Measurements from ENCODE around the gene SRSF1. TPM values are rescaled to one million over a fixed set of nuclear protein-coding genes. Genes with fewer than 3 reads are reported as not detected.

SRSF1 gene
- total RNA-seq, 1 experiment from 2014 or later: 575 TPM

DNA sequence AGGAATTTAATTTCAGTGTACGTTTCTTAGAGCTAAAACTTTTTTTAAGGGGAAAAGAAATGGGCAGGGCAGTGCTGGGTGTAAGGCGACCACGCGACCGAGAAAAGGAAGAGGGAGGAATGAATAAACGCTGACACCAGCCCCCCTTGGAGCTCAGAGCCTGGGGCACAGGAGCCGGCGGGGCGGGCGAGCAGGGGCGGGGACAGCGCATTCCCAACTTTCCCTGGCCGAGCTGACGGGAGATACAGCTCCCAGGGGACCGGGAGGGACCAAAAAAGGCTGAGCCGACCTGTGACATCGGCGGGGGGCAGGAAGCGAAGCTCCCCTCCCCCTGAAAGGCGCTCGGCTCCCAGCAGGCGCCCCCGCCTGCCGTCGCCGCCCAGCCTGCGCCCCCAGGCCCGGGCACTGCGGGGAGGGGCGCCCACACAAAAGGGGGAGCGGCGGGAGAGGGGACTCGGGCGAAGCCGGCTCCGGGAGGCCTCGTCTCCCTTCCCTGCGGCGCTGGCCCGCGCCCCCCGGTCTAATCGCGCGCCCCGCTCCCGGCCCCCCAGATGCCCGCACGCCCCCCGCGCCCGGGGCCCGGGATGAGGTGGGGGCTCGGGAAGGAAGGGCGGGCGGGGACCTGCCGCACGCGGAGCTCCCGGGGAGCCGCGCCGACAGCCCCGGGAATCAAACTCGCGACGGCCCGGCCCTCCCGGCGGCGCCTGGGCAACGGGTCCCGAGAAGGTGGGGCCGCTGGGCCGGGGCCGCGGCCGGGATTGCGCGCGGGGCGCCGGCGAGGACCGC lies 52.5 kb downstream of the SRSF1 start:
- no peaks in the 10 kb centered on the region for H3K9me3 ChIP-seq (replicated peaks)
- H3K27ac ChIP-seq: peak overlapping the region; percentile 79
- no peaks in the 10 kb centered on the region for H3K27me3 ChIP-seq
- peak overlapping the region; percentile 87 for H3K4me3 ChIP-seq
- peak; percentile 84 to 86 for DNase-seq
- peaks cover 31% of the 10 kb centered on the region for H3K4me1 ChIP-seq
- no peaks in the 10 kb centered on the region for H3K36me3 ChIP-seq

GRCh38 chr17:57953705-57954396 lies 53.2 kb downstream of the SRSF1 start:
- H3K4me1 ChIP-seq: peaks cover 36% of the 10 kb centered on the region
- peak overlapping the region; percentile 79 for H3K27ac ChIP-seq
- no peak for DNase-seq

More at GRCh38 chr17:57953705-57954396, 53.2 kb downstream of the SRSF1 start:
- Histone ChIP-seq H3K9me3 (replicated peaks) (no peaks in the 10 kb centered on the region), H3K36me3 (no peaks in the 10 kb centered on the region), H3K4me3 (peak overlapping the region; percentile 87), H3K27me3 (no peaks in the 10 kb centered on the region)

Other genes with a start within 250 kb of the SRSF1 start
- 28.4 and 36.5 TPM in 2 replicates for gene MRPS23, start 157.2 kb downstream of the SRSF1 start, total RNA-seq (2014; rRNA removed; shearing (Covaris generic))
- gene CUEDC1, start 51.8 kb downstream of the SRSF1 start, total RNA-seq (2014; rRNA removed; shearing (Covaris generic)): 11.6 and 14.4 TPM in 2 replicates
- 74.9 and 78.9 TPM in 2 replicates for gene VEZF1, start 19.0 kb downstream of the SRSF1 start, total RNA-seq (2014; rRNA removed; shearing (Covaris generic))
- gene DYNLL2, start 76.2 kb upstream of the SRSF1 start, total RNA-seq (2014; rRNA removed; shearing (Covaris generic)): 14.4 and 16.0 TPM in 2 replicates
- not detected in 2 replicates for gene OR4D1, start 141.1 kb upstream of the SRSF1 start, total RNA-seq (2014; rRNA removed; shearing (Covaris generic))
- gene OR4D2, start 159.7 kb upstream of the SRSF1 start, total RNA-seq (2014; rRNA removed; shearing (Covaris generic)): 0.08 TPM in 1 of 2 replicates, not detected in the other
- not detected in 2 replicates for gene EPX, start 185.5 kb upstream of the SRSF1 start, total RNA-seq (2014; rRNA removed; shearing (Covaris generic))
- 9.0 and 15.5 TPM in 2 replicates for gene MKS1, start 212.0 kb upstream of the SRSF1 start, total RNA-seq (2014; rRNA removed; shearing (Covaris generic))
- not detected in 2 replicates for gene LPO, start 231.3 kb upstream of the SRSF1 start, total RNA-seq (2014; rRNA removed; shearing (Covaris generic))